CD4-positive, alpha-beta T cell treated with Interleukin-15 for 1 hour (primary cell): ENCODE data around the gene SREBF2.
"Not testable (repeated sequence)": the region's sequence is repeated elsewhere in the genome, so short reads cannot be mapped to it uniquely, and the experiment has no call there.

ENCODE experiments used
- DNase-seq: peaks from one replicate; pipeline ENCODE4 v3.0.0-alpha.2; 2020

SREBF2 gene

DNA sequence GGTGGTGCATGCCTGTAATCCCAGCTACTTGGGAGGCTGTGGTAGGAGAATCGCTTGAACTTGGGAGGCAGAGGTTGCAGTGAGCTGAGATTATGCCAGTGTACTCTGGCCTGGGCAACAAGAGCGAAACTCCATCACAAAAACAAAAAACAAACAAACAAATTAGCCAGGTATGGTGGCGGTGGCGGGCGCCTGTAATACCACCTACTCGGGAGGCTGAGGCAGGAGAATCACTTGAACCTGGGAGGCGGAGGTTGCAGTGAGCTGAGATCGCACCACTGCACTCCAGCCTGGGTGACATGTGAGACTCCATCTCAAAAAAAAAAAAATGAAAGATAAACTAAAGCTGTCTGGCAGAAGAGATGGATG, 116.0 kb downstream of the SREBF2 start:
- DNase-seq = not testable (repeated sequence)

DNA sequence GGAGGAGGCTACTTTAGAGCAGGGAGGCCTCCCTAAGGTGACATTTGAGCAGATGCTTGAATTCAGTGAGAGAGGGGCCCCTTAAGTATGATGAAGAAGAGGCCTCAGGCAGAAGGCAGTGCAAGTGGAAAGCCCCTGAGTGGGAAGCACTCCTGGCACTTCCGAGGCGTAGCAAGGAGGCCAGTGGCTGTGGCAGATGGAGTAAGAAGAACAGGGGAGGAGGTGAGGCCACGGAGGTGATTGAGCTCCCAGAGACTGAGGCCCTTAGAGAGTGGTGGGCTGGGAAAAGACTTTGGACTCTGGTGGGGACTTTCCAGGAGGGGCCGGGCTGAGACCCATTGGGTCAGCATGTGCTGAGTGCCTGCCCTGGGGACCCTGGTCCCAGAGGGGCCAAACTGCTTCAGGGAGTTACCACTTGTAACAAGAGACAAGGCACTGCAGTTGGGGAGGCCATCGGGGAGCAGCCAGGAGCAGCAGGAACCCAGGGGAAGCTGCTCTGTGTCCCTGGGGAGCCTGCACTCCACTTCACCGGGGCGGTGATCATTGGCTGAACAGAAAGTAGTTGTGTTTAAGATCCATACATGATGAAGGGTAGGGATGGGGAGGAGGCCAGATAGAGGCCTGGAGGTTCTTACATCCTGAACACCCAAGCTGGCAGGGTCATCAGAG, 116.5 kb downstream of the SREBF2 start:
- no peak for DNase-seq

DNA sequence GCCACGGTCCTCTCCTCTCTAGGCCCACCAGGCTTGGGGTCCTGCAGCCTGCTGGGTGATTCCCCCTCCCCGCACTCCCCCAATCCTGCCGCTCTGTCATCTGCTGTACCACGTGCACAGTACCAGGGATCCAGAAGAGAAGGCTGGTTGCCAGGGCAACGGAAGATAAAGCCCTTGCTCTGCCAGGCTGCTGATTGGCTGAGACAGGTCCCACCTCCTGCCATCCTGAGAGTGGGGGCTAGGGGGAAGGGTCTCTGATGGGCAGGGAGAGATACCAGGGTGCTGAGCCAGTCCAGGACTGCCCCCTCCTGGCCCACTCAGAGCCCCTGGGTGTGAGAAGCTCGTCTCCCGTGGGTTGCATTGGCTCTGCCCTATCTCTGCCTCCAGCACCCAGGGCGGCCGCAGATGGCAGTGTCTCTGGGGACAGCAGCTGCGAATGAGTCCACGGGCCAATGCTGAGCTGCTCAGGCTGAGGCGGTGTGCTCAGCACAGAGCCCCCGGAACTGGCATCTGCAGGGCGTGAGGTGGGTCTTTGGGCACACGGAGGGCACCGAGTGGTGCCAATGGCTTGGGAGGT, 119.1 kb downstream of the SREBF2 start, which contains the start of gene SMIM45:
SMIM45 (plus strand) TSS at position 253 of the 577 bp plus-strand sequence.
- DNase-seq = peak; percentile 41

DNA sequence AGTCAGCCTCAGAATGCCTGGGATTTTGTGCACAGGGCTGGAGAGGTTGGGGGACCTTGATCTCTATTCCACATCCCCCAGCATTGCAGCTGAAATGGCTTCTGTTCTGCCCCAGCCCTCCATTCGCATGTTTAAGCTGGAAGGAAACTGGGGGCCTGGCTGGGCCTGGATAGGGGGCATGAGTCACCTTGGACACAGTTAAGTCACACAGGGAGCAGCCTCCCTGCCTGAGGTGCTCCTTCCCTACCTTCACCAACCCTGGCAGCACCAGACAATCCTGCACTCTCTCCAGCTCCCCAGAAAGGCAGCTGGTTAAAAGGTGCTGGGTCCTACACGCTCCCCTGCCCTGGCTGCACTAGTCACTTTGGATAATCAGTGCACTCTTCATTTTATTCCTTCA, 119.8 kb downstream of the SREBF2 start:
- no peak for DNase-seq
